GM15510 (cell line): ENCODE data around the gene LARP6.

Source experiments
- POLR2A ChIP-seq: IDR thresholded peaks from 3 replicates; pipeline ENCODE4 v1.6.1; 2011; ENCODE audit warnings: borderline replicate concordance; ENCODE audit not compliant: insufficient read length; ENCODE audit errors: extremely low read depth

The LARP6 gene

DNA sequence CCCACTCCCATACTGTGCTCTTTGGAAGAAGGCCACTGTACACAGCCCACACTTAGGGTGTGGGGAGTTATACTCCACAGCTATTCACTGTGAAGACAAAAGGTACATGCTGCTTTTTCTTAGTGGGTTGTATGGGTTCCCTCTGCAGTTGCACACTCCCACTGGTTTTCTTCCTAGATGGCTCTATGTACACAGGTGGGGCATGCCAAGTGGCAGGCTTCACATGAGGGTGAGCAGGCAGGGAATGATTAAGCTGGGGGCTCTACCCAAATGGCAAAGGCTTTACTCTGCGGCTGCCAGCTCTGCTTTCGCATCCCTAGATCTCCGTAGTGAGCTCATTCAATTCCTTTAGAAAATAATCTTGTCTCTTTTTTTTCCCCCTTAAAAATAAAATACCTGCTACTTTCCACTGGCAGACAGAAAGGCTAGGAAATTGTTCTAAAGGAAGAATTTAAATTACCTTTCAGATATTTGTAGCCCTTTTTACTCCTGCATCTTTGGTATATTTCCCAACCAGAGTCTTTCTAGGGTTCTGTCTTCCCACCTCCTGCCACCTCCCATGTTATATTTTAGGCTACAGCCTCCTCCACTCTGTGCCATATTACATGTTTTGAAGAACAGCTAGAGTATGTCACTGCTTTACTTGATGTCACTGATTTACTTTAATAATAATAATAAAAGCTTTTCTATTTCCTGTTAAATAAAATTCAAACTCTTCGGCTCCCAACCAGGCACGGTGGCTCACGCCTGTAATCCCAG lies 8.2 kb downstream of the LARP6 start:
- TF ChIP-seq POLR2A, result no peak

DNA sequence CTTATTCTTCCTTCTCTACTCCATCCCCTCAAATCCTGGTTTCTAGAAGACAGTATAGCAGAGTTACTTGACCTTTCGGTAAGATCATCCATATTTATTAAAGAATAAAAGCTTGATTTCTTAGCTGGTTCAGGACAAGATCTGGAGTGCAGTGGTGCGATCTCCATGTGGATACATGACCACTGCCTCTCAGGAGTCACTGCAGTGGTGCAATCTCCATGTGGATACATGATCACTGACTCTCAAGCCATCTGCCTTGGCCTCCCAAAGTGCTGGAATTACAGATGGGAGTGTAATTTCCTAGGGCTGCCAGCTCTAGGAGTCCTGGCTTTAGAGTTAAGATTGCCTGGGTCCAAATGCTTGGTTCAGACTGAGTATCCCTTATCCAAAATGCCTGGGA lies 16.5 kb downstream of the LARP6 start:
- no peak for TF ChIP-seq POLR2A

DNA sequence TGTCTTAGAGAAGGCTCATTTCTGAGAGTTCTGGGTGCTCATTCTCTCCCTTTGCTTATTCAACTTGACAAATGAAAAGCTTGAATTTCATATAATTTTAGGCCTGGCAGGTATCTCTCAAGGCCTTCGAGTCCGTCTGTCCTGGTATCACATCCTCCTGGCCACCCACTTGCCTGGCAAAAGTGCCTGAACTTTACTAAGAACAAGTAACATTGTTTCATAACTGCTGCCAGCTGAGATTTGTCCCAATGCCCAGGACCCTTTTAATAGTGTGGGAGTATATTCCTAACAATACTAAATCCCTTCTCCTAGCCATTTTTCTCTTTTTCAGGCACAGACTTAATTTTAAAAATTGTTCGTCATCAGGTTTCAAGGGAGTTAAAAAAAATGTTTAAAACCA lies 18.1 kb downstream of the LARP6 start:
- no peak for TF ChIP-seq POLR2A

DNA sequence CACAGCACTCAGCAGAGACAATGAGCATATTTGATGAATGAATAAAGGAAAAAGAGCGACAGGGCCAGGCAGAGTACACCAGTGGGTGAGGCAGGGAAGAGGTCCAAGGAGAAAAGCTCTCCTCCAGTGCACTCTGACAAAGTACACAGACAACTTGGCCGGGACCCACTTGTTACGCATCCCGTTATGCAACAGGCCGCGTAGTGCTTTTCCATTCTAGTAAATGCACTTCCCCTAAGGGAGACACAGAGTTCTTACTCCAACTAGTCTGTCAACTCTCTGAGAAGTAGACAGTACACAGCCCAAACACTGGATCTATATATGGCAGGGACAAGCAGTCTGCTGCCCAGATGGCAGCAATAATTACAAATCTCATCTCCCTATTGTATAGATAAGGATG lies 18.5 kb downstream of the LARP6 start:
- TF ChIP-seq POLR2A, result no peak

DNA sequence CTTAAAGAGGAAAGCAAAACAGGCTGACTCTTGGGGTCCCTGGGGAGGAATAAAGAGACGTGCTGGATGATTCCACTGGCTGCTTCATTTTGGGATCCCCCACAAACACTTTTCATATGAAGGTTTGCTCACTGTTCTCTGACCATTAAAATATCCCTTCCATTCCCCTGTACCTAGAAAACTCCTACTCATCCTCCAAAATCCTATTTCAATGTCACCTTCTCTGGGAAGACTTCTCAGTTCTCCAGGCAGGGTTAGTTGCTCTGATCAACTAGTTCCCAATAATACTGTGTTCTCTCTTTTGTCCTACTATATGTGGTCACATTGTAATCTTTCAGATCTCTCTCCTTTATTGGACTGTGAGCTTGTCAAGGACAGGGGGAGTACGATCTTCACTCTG lies 19.0 kb downstream of the LARP6 start:
- no peak for TF ChIP-seq POLR2A

DNA sequence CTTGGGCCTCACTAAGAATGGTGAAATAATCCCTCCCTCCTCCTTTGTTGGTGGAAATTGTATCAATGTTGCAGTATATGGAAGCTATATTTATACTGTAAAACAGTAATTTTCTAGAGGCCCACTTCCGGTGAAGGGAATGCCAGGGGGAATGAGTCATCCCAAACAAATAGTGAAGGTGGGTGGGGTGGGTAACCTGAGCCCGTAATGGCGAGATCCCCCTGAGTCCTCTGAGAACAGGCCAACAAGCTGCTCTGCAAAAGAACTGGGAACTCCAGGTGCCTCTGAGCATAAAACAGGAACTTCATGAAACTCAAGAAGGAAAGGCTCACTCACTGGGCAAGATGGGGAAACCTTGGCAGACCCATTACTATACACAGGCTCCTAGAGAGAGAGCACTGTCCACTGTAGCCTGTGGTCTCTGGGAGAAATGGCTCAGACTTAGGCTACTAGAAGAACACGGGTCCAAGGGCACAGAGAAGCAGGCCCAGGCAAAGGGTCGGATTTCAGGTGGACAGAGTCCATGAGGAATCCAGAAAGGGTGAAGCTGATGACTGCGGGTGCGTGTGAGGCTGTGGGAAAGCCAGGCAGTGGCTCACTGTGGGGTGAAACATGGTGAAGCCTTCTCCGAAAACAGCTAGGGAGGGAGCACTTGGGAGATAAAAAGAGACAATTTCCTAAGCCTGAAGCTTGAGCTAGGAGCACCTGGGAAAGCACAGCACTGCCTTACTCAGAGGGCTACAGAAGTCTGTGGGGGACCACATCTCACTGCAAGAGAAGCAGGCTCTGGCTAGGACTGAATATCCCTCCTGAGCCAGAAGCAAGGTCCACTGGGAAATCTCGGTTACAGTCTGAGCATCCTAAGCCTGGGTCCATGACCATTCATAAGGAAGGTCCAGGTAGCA lies 19.8 kb downstream of the LARP6 start:
- no peak for TF ChIP-seq POLR2A

DNA sequence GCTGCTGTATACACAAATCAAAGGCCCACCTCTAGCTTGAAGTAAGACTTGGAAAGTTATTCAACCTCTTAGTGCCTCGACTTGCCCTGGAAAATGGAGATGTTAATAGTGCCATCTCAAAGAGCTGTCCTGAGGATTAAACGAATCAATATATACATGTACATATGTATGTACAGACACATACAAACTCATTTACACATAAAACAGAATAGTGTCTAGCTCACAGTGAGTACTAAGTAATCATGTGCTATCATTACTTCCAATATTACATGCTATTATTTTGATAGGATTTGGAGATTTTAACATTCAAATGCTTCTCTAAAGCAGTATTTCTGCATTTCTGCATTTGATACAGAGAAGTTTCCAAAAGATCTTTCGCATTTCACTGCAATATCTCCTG lies 20.5 kb downstream of the LARP6 start:
- no peak for TF ChIP-seq POLR2A

DNA sequence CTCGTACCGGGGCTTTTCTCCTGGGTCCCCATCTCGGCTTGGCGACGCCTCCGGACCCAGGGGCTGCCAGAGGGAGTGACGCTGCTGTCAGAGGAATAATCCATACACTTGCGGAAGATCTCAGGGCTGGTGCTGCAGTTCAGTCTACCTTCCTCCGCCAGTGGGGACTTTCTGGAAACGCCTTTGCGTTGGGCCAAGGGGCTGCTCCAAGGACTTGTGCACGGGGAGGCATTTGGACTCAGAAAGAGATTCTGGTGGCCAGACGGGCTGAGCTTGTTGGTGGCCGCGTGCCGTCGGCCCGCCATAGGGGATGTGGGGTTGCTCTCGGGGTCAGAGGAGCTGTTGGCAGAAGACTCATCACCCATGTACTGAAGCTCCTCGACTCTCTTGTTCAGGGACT lies 21.8 kb downstream of the LARP6 start:
- no peak for TF ChIP-seq POLR2A

DNA sequence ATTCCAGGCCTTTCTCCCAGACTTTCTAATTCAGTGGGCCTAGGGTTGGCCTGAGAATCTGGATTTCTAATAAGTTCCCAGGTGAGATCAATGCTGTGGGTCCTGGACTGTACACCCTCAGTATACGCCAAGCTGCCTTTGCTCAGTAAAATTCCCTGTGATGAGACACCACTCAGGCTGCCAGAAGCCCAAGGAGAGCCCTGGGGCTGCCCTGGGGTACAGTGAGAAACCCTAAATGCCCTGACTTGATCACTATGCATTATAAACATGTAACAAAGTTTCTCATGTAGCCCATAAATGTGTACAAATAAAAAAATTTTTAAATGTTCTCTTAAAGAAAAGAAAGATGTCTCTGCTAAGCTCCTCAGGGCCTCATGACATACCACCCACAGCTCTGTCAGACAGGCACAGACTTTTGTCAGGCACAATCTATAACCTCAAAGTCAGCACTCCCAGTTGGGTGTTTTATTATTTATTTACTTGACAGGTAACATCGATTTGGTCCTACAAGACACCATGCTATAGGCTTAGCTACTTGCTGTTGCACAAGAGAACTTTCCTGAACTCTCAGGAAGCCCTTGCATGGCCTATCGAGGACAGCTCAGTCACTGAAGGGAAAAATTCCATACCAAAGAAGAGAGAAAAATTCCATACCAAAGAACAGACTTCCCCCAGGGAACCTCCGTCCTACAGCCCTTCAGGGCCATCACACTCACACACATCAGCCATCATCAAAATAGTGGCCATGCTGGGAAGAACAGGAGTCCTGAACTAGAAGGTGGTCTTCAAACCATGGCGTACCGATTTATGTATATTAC lies 22.7 kb downstream of the LARP6 start:
- no peak for TF ChIP-seq POLR2A

DNA sequence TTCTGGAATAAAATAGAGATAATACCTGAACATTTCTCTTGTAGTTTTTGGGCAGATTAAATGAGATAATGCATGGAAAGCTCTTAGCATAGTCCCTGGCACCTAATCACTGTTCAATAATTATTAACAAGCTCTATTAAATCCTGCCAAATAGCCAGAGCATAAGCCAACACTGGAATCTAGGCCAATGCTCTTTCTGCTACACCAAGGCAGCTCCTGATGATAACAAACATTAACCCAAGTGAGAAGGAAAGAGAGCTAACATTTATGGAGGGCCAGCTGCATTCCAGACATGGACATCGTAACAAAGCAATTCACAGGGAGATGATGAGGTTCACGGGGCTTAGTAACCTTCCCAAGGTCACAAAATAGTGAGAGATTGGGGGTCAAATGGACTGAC lies 23.3 kb downstream of the LARP6 start:
- no peak for TF ChIP-seq POLR2A

DNA sequence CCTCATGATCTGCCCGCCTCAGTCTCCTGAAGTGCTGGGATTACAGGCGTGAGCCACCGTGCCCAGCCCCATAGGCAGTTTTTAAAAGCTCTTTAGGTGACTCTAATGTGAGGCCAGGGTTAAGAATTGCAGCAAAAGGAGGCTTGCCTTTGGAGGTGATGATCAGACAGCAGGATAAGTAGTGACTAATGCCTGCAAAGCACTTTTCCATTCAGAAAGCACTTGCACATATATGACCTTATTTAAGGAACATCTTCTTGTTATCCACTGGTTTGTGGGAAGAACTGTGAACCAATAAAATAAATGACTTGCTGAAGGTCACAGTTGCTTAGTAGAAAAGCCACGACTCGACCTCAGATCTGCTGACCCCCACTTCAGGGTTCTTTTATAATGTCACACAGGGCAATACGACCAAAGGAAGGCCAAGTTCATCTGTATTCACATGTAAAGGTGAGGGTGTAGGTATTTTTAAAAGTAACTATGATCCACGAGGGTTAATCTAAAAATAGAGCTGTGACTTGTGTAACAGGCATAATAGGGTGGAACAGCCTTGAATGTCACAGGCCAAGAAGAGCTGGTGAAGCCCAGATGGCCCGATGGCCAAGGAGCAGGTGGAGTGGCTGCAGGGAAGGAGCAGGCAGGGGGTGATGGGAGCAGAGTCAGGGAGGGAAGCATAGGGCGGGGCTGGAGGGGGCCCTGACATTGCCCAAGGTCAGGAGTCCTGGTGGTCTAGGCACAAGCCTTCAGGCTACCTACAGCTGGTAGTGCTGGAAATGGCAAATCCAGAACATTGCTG lies 24.4 kb downstream of the LARP6 start:
- no peak for TF ChIP-seq POLR2A

DNA sequence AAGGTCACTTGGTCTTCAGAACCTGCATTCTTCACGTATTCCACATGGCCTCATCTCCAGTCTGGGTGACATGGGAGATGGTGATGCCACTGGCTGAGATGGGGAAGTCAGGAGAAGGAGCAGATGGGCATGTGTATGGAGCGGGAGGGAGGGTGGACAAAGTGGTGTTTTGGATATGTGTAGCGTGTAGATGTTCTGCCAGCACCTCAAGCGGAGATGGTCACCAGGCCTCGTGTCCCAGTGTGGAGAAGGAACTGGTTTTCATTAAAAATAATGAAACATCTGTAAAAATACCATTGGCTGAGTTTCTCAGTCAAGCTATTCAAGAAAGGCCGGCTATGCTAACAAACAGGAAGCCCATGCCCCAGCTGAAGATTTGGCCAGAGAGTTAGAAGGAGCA lies 26.2 kb downstream of the LARP6 start:
- TF ChIP-seq POLR2A, result no peak

DNA sequence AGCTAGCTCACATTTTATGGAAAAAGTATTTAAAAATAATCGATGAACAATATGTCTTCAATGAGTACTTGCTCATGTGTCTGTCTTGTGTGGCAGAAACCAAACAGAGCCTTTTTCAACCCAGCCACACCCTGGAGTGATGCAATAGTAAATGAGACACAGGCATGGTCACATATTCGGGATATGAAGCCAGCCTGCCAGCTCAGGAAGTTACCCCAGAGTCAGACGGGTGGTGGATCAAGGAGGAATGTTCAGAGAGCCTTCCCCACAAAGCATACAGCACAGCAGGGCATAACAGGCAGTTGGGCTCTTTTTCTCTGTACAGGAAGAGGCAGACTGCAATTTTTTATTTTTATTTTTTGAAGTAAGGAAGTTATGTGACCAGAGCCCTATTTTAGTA lies 27.3 kb downstream of the LARP6 start:
- no peak for TF ChIP-seq POLR2A

DNA sequence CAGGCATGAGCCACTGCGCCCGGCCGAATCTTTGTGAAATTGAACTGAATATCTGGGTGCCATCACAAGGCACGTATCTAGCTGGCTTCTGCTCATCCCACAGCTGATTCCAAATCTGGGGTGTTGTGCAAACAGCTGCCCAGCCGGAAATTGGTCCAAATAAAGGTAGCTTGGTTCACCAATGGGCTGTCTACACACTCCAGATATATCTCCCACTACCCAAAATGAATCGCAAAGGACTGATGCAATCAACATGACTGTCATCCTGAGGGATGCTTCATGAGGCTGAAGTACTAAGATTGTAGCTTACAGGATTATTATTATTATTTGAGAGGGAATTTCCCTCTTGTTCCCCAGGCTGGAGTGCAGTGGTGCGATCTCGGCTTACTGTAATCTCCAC lies 28.1 kb downstream of the LARP6 start:
- no peak for TF ChIP-seq POLR2A
